ENCODE results near the gene TFF1.

Gene TFF1

GRCh38 chr21:42362198-42362597 is 4.1 kb downstream of the TFF1 start:
- no peak for DNase-seq (ENCODE audit: low read depth)

GRCh38 chr21:42361286-42361685 is 5.0 kb downstream of the TFF1 start:
- no peak for DNase-seq (ENCODE audit: low read depth)

GRCh38 chr21:42360317-42360716 is 6.0 kb downstream of the TFF1 start:
- no peak for DNase-seq (ENCODE audit: low read depth)

DNA sequence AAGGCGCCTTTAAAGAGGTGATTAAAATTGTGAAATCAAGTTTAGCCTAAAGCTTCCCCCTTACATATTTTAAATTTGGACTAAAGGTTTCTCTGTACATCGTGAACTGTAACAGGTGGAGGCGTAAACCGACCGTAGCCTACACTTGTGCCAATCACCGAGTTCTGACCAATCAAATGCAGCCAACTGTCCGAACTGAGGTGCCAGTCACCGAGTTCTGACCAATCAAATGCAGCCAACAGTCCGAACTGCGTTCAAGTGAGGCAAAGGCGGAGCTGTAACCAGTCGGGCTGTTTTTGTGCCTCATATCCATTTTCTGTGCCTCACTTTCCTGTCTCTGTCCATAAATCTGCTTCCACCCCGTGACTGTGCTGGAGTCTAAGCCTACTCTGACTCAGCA is 7.4 kb downstream of the TFF1 start:
- no peak for DNase-seq (ENCODE audit: low read depth)

DNA sequence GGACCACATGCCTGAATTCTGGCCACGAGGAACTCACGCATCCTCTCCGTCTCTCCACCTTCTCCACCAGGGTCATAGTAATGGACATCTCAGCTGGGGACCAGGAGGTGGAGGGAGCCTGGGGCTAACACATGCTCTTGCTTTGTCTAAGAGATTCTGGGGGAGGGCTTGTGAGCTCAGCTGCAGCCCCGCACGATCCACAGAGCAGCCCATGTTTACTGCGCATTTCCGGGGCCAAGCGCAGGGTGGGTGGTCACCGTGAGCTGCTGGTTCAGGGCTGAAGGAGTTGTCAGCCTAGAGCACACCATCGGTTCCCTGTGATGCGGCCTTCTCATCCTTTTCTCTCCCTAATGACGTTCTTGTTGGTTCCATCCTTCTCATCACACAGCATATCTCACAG is 8.1 kb downstream of the TFF1 start:
- no peak for DNase-seq (ENCODE audit: low read depth)

- no peak for DNase-seq (ENCODE audit: low read depth)
These were observed 9.0 kb downstream of the TFF1 start for GRCh38 chr21:42357307-42357706.

GRCh38 chr21:42356650-42357049 is 9.7 kb downstream of the TFF1 start:
- DNase-seq (ENCODE audit: low read depth), result no peak

GRCh38 chr21:42356046-42356445 is 10.3 kb downstream of the TFF1 start:
- no peak for DNase-seq (ENCODE audit: low read depth)

DNA sequence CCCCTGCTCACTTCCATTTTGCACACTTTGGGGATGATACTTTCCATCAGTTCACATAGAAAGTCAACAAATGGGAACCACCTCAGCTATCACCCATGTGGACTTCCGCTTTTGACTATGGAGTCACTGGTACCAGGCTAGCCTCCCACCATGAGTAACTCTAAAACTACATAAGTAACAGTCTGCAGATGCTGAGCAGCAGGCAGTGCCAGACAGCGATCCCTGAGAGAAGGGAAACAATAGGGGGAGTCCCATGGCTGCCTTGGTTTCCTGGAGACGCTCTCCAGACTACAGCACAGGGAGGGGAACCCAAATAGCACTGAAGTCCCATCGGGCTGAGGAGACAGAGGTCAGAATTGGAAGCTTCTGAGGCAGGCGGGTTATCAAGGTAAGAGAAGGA is 12.7 kb downstream of the TFF1 start:
- no peak for DNase-seq (ENCODE audit: low read depth)

- DNase-seq (ENCODE audit: low read depth), result no peak
These were observed 13.8 kb downstream of the TFF1 start for GRCh38 chr21:42352441-42353095.

DNA sequence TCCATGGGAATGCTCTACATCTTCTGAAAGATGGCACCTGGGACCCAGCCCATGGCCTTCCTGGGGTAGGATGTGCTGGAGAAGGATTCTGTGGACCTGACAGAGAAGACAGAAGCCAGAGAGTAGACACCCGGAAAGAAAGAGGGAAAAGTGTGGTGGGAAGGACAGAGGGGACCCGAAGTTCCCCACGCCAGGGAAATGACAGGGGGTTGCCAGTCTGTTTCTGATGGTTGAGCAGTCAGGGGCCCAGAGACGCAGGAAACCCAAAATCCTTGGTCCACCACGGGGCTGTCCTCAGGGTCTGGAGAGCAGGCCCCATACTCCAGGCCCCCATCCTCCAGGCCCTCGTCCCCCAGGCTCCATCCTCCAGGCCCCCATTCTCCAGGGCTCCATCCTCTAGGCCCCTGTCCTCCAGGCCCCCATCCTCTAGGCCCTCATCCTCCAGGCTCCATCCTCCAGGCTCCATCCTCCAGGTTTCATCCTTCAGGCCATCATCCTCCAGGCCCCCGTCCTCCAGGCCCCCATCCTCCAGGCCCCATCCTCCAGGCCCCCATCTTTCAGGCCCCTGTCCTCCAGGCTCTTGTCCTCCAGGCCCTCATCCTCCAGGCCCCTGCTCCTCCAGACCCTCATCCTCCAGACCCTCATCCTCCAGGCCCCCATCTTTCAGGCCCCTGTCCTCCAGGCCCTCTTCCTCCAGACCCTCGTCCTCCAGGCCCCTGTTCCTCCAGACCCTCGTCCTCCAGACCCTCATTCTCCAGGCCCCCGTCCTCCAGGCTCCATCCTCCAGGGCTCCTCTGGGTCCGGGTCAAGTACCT is 14.5 kb downstream of the TFF1 start:
- DNase-seq (ENCODE audit: low read depth), result no peak

GRCh38 chr21:42350927-42351426 is 15.4 kb downstream of the TFF1 start, which contains the start of gene TFF2:
TSS of gene TFF2 (minus strand) at chr21:42350994. CDS start at chr21:42350957, 37 bp downstream.
- DNase-seq (ENCODE audit: low read depth), result no peak

DNA sequence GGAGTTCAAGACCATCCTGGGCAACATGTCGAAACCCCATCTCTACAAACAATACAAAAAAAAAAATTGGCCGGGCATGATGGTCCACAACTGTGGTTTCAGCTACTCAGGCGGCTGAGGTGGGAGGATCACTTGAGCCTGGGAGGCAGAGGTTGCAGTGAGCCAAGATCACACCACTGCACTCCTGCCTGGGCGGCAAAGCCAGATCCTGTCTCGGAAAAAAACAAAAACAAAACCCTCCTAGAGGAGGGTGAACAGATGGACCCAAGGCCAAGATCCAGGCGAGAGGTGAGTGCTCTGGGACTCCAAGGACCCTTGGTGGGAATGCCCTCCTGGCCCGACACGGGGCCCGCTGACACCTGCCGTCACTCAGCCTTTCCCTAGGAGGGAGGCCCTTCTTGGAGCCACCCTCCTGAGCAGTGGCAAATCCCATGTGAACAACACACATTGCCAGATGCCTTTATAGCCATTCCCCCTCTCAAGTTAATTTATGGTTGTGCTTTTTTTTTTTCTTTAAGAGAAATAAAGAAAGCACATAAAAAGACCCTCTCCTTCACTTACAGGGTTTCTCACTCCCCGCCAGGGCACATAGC is 15.9 kb downstream of the TFF1 start:
- DNase-seq (ENCODE audit: low read depth), result no peak

GRCh38 chr21:42349420-42350317 is 16.7 kb downstream of the TFF1 start:
- no peak for DNase-seq (ENCODE audit: low read depth)

DNA sequence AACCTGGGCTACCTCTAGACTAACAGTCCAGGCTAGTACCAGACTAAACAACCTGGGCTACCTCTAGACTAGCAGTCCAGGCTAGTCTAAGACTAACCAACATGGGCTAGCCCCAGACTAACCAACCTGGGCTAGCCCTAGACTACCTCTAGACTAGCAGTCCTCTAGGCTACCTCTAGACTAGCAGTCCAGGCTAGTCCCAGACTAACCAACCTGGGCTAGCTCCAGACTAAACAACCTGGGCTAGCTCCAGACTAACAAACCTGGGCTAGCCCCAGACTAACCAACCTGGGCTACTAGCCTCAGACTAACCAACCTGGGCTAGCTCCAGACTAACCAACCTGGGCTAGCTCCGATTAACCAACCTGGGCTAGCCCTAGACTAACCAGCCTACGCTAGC is 17.6 kb downstream of the TFF1 start:
- no peak for DNase-seq (ENCODE audit: low read depth)

DNA sequence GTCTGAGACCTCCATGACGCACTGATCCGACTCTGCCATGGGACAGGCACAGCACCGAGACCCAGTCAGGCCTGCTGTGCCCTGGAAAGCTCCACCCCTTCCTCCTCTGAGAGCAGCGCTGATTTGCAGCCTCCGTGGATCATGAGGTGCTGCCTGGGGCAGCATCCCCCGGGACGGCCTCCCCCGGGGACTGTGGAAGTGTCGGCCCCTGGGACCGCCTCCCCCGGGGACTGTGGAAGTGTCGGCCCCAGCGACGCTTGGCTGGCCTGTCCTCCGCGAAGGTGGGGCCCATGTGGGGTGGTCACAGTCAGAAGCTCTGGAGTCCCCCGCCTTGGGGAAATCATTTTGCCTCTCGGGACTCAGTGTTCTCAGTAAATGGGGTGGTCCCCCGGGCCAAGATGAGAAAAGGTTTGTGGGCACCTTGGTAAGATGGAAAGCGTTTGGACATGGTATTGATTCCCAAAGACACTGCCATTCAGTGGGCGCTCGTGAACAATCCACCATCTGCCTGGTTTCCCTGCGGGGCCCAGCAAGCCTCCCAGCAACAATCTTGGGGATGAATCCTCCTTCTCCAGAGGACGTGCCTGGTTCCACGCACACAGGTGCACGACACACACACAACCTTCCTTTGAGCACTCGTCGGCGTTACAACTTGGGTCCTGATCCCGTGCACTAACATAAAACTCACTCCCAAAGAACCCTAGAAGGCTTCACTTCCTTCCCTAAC is 18.6 kb downstream of the TFF1 start:
- no peak for DNase-seq (ENCODE audit: low read depth)

DNA sequence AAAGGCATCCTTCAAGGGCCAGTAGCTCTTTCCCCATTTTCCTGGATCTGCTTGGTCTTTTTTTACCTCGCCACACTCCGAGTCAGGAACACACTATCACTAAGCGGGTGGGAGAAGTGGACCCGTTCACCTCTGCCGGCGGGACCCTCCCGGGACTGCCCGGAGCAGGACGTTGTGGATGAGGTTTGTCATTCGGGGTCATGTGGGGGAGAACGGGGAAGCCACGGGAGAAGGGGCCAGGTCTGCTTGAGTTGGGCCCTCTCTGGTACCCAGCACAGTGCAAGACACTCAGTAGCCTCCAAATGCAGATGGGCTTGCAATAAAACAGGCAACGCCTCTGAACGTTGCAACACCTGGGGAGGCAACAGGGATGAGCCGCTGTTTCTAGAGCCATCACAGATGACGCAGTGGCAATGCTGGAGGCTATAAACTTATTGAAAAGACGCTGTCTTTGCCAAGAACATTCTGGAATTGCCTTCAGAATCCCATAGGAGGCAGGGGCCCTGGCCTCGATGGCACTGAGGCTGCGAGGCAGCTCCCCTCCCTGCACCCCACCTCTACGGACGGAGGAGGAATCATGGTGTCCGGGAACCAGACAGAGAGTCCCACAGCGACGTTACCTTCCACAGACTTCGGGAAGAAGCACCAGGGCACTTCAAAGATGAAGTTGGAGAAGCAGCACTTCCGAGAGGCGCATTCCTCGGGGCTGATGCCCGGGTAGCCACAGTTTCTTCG is 19.3 kb downstream of the TFF1 start:
- DNase-seq (ENCODE audit: low read depth), result no peak

GRCh38 chr21:42346441-42346840 is 19.9 kb downstream of the TFF1 start:
- DNase-seq (ENCODE audit: low read depth), result no peak

DNA sequence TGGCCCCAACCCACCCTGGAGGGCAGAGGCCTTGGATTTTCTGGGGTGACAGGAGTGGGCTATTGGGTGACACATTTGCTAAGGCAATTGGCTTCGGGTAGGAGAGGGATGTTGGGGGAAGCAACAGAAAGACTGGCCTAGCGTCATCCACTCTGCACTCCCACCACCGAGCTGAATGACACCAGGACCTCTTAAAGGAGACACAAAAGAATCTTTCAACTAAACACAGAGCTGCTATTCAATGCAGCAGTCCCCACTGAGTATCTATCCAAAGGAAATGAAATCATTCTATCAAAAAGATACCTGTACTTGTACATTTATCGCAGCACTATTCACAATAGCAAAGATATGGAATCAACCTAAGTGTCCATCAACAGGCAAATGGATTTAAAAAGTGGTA is 21.7 kb downstream of the TFF1 start:
- no peak for DNase-seq (ENCODE audit: low read depth)

DNA sequence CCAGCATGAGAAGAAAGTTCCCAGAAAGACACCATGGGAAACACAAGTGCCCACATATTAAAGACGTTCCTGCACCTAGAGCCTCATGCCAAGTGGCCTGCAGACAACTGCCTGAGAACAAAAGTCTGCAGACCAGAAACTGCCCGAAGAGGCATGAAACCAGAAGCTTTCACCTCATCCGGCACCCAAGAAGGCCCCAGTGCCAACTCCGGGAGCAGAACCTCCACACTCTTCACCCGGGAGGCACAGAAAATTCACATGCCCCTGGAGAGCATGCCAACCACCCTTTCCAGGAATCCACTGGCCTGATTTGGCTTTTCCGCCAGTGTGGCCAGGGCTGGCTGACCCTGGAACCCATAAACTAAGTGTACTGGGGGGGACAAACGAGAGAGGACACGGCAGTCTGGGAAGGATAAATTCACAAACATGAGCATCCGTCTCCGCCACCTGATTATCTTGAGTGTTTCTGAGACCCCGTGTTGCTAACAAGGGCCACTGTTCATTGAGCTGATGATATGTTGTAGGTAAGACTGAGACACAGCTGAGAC is 22.3 kb downstream of the TFF1 start:
- no peak for DNase-seq (ENCODE audit: low read depth)
